MM.1S (cell line): Measurements from ENCODE around the gene EFNA5.

Experiments used
- DNase-seq: peaks from one replicate; pipeline ENCODE4 v3.0.0-alpha.2; 2015
- H2AFZ ChIP-seq: fragments of 300-600 bp; sonication (generic); 2 replicates; pipeline ENCODE4 v1.6.0; 2016; ENCODE audit warnings: antibody characterized with exemption, low read length
- H3F3A ChIP-seq: fragments of 300-600 bp; sonication (generic); 2 replicates; pipeline ENCODE4 v1.6.1; 2016; ENCODE audit warnings: mild to moderate bottlenecking, antibody characterized with exemption, low read length, moderate library complexity, mixed read lengths; ENCODE audit not compliant: insufficient read depth
- H3K27ac ChIP-seq: fragments of 300-600 bp; sonication (generic); 2 replicates; pipeline ENCODE4 v1.5.1; 2016; ENCODE audit warnings: mild to moderate bottlenecking, low read length
- H3K27me3 ChIP-seq: fragments of 300-600 bp; sonication (generic); replicated peaks from 2 replicates; pipeline ENCODE4 v1.6.0; 2016; ENCODE audit warnings: low read length; ENCODE audit not compliant: insufficient read depth
- H3K36me3 ChIP-seq: fragments of 300-600 bp; sonication (generic); replicated peaks from 2 replicates; pipeline ENCODE4 v1.6.1; 2016; ENCODE audit warnings: mild to moderate bottlenecking, low read length, mixed read lengths; ENCODE audit not compliant: insufficient read depth
- H3K4me1 ChIP-seq: fragments of 300-600 bp; sonication (generic); 2 replicates; pipeline ENCODE4 v1.6.1; 2016; ENCODE audit warnings: low read length, mixed read lengths
- H3K4me2 ChIP-seq: fragments of 300-600 bp; sonication (generic); 2 replicates; pipeline ENCODE4 v1.6.0; 2016; ENCODE audit warnings: low read depth, low read length
- H3K4me3 ChIP-seq: fragments of 300-600 bp; sonication (generic); 2 replicates; pipeline ENCODE4 v1.5.1; 2016; ENCODE audit warnings: low read length, mixed read lengths
- H3K79me2 ChIP-seq: fragments of 300-600 bp; sonication (generic); 2 replicates; pipeline ENCODE4 v1.6.1; 2016; ENCODE audit warnings: mixed run types, low read length, mixed read lengths
- H3K9ac ChIP-seq: fragments of 300-600 bp; sonication (generic); 2 replicates; pipeline ENCODE4 v1.6.1; 2016; ENCODE audit warnings: low read length, mixed read lengths
- H3K9me2 ChIP-seq: fragments of 300-600 bp; sonication (generic); replicated peaks from 2 replicates; pipeline ENCODE4 v1.6.1; 2016; ENCODE audit warnings: mild to moderate bottlenecking, low read length, mixed read lengths; ENCODE audit not compliant: insufficient read depth
- H3K9me3 ChIP-seq: fragments of 300-600 bp; sonication (generic); replicated peaks from 2 replicates; pipeline ENCODE4 v1.6.1; 2016; ENCODE audit warnings: mild to moderate bottlenecking, low read length, mixed read lengths; ENCODE audit not compliant: insufficient read depth
- H4K20me1 ChIP-seq: fragments of 300-600 bp; sonication (generic); 2 replicates; pipeline ENCODE4 v1.6.1; 2016; ENCODE audit warnings: mild to moderate bottlenecking, low read length, moderate library complexity, mixed read lengths; ENCODE audit not compliant: insufficient read depth
- CTCF ChIP-seq: fragments of 300-600 bp; sonication (generic); IDR thresholded peaks from 2 replicates; pipeline ENCODE4 v1.5.1; 2016; ENCODE audit warnings: antibody characterized with exemption, low read length, mixed read lengths
- EZH2 ChIP-seq: fragments of 300-600 bp; sonication (generic); optimal IDR thresholded peaks from 2 replicates; pipeline ENCODE3; 2017; ENCODE audit warnings: low read depth, mild to moderate bottlenecking, antibody characterized with exemption, low read length, mixed read lengths
- EZH2phosphoT487 ChIP-seq: fragments of 300-600 bp; sonication (generic); IDR thresholded peaks from 2 replicates; pipeline ENCODE4 v1.6.1; 2018; ENCODE audit warnings: antibody characterized with exemption, low read length

EFNA5 gene

GRCh38 chr5:107442452-107442851 lies 228.3 kb downstream of the EFNA5 start:
- H4K20me1 ChIP-seq = no peaks in the 10 kb centered on the region
- H3K27ac ChIP-seq = no peak overlapping the region
- H3K36me3 ChIP-seq = no peaks in the 10 kb centered on the region
- H3K79me2 ChIP-seq = no peaks in the 10 kb centered on the region
- TF ChIP-seq EZH2 (no peak), CTCF (no peak), EZH2phosphoT487 (no peak)
- no peaks in the 10 kb centered on the region for H3K9me2 ChIP-seq
- no peak for DNase-seq
- no peaks in the 10 kb centered on the region for H3K4me1 ChIP-seq
- no peak overlapping the region for H3K4me3 ChIP-seq
- H3K9ac ChIP-seq = no peak overlapping the region
- no peaks in the 10 kb centered on the region for H3K9me3 ChIP-seq
- no peak overlapping the region for H3K4me2 ChIP-seq
- H3K27me3 ChIP-seq = no peaks in the 10 kb centered on the region
- no peak overlapping the region for H2AFZ ChIP-seq
- no peaks in the 10 kb centered on the region for H3F3A ChIP-seq

DNA sequence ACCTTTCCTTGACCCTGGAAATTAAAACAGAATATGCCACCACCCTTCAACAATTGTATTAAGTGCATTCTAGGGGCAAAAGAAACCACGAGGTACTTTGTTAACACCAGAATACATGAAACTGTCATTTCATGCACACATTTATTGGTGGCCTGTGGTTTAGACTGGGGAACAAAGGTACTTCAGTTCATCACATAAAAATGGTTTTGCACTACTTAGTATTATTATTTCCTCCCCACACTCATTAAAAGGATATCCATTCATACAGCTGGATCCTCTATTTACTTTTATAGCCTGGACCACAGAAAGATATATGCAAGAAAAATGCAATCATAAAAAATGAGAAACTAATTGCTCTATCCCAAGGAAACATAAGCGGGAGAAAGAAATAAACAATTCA lies 230.9 kb downstream of the EFNA5 start:
- TF ChIP-seq EZH2phosphoT487 (no peak), CTCF (no peak), EZH2 (no peak)
- Histone ChIP-seq H3K4me2 (no peak overlapping the region), H3F3A (no peaks in the 10 kb centered on the region), H3K4me3 (no peak overlapping the region), H3K27me3 (no peaks in the 10 kb centered on the region), H3K27ac (no peak overlapping the region), H4K20me1 (no peaks in the 10 kb centered on the region), H3K9me2 (no peaks in the 10 kb centered on the region), H3K4me1 (no peaks in the 10 kb centered on the region), H3K9ac (no peak overlapping the region), H3K79me2 (no peaks in the 10 kb centered on the region), H3K9me3 (no peaks in the 10 kb centered on the region), H2AFZ (no peak overlapping the region), H3K36me3 (no peaks in the 10 kb centered on the region)
- no peak for DNase-seq

- no peaks in the 10 kb centered on the region for H3K27me3 ChIP-seq
- no peaks in the 10 kb centered on the region for H3K9me3 ChIP-seq
- no peak overlapping the region for H2AFZ ChIP-seq
- H3K4me2 ChIP-seq = no peak overlapping the region
- no peaks in the 10 kb centered on the region for H3F3A ChIP-seq
- no peak for DNase-seq
- H3K9ac ChIP-seq = no peak overlapping the region
- H3K4me3 ChIP-seq = no peak overlapping the region
- no peak overlapping the region for H3K27ac ChIP-seq
- no peaks in the 10 kb centered on the region for H3K36me3 ChIP-seq
- TF ChIP-seq EZH2phosphoT487 (no peak), CTCF (no peak), EZH2 (no peak)
- no peaks in the 10 kb centered on the region for H3K9me2 ChIP-seq
- no peaks in the 10 kb centered on the region for H3K79me2 ChIP-seq
- no peaks in the 10 kb centered on the region for H4K20me1 ChIP-seq
- H3K4me1 ChIP-seq = no peaks in the 10 kb centered on the region
Observed at GRCh38 chr5:107437986-107438510, 232.7 kb downstream of the EFNA5 start.

GRCh38 chr5:107437154-107437553 lies 233.6 kb downstream of the EFNA5 start:
- H3K9me2 ChIP-seq = no peaks in the 10 kb centered on the region
- H4K20me1 ChIP-seq = no peaks in the 10 kb centered on the region
- no peaks in the 10 kb centered on the region for H3K27me3 ChIP-seq
- TF ChIP-seq CTCF = no peak
- no peak for TF ChIP-seq EZH2
- TF ChIP-seq EZH2phosphoT487 = no peak
- H3K9me3 ChIP-seq = no peaks in the 10 kb centered on the region
- no peak overlapping the region for H3K4me3 ChIP-seq
- H3F3A ChIP-seq = no peaks in the 10 kb centered on the region
- no peak overlapping the region for H3K4me2 ChIP-seq
- H3K9ac ChIP-seq = no peak overlapping the region
- H3K4me1 ChIP-seq = no peaks in the 10 kb centered on the region
- no peak for DNase-seq
- H2AFZ ChIP-seq = no peak overlapping the region
- H3K27ac ChIP-seq = no peak overlapping the region
- no peaks in the 10 kb centered on the region for H3K79me2 ChIP-seq
- H3K36me3 ChIP-seq = no peaks in the 10 kb centered on the region
